Liver (tissue), 9 donors: ENCODE data around the gene LAG3. TPM values are rescaled to one million over a fixed set of nuclear protein-coding genes. Genes with fewer than 3 reads are reported as not detected.

ENCODE experiments used
- DNase-seq: peaks from one replicate; pipeline ENCODE4 v3.0.0-alpha.2; 2017; ENCODE audit warnings: low spot score
- H3K27ac ChIP-seq, 2 donors: one replicate each; pipeline ENCODE4 v1.7.0; 2013; ENCODE audit warnings: inconsistent platforms in 2 of 2, low read length in 2 of 2, control low read depth in 1 of 2, low read depth in 1 of 2, mild to moderate bottlenecking in 1 of 2
- H3K27me3 ChIP-seq, 4 donors: one replicate each; pipeline versions ENCODE4 v1.6.1 to v1.7.0; 2013; ENCODE audit warnings: low read length in 3 of 4, inconsistent platforms in 1 of 4, mild to moderate bottlenecking in 1 of 4, moderate library complexity in 1 of 4; ENCODE audit not compliant: control insufficient read depth in 4 of 4, insufficient read depth in 4 of 4
- H3K36me3 ChIP-seq, 4 donors: one replicate each; pipeline versions ENCODE4 v1.6.1 to v1.7.0; 2013; ENCODE audit warnings: low read length in 3 of 4, mild to moderate bottlenecking in 3 of 4, low read depth in 1 of 4, moderate library complexity in 1 of 4; ENCODE audit not compliant: control insufficient read depth in 4 of 4, insufficient read depth in 3 of 4
- H3K4me1 ChIP-seq, 4 donors: one replicate each; pipeline versions ENCODE4 v1.6.1 to v1.7.0; 2013; ENCODE audit warnings: low read length in 3 of 4, mild to moderate bottlenecking in 3 of 4, moderate library complexity in 1 of 4; ENCODE audit not compliant: control insufficient read depth in 4 of 4, insufficient read depth in 4 of 4
- H3K4me3 ChIP-seq, 3 donors: one replicate each; pipeline versions ENCODE4 v1.6.1 to v1.7.0; 2013; ENCODE audit warnings: low read length in 3 of 3, control low read depth in 1 of 3, low read depth in 1 of 3, mild to moderate bottlenecking in 1 of 3
- H3K9ac ChIP-seq, 2 donors: one replicate each; pipeline ENCODE4 v1.7.0; 2013; ENCODE audit warnings: low read length in 2 of 2, mild to moderate bottlenecking in 2 of 2, moderate library complexity in 2 of 2, control low read depth in 1 of 2, low read depth in 1 of 2
- H3K9me3 ChIP-seq, 4 donors: one replicate each; pipeline versions ENCODE4 v1.6.1 to v1.7.0; 2013; ENCODE audit warnings: low read length in 3 of 4; ENCODE audit not compliant: control insufficient read depth in 4 of 4
- ATF3 ChIP-seq: IDR thresholded peaks from 2 replicates; pipeline ENCODE4 v1.6.1; 2016; ENCODE audit warnings: antibody characterized with exemption
- CTCF ChIP-seq: fragments of 150-350 bp; IDR thresholded peaks from 2 replicates; pipeline ENCODE4 v1.5.1; 2017; ENCODE audit warnings: improper control_type of control experiment, low read depth, low read length; ENCODE audit not compliant: missing input control
- EGR1 ChIP-seq, 2 donors: IDR thresholded peaks; 2 replicates each; pipeline ENCODE4 v1.6.1; 2016 to 2018; ENCODE audit warnings: antibody characterized with exemption in 2 of 2, low read depth in 2 of 2
- FOXA1 ChIP-seq: IDR thresholded peaks from 2 replicates; pipeline ENCODE4 v1.6.1; 2016; ENCODE audit warnings: antibody characterized with exemption
- FOXA2 ChIP-seq: IDR thresholded peaks from 2 replicates; pipeline ENCODE4 v1.6.1; 2016; ENCODE audit warnings: antibody characterized with exemption
- GABPA ChIP-seq, 2 donors: IDR thresholded peaks in 1 of 2; conservative IDR thresholded peaks in 1 of 2; 2 replicates each; pipeline ENCODE4 v1.6.1; 2016; ENCODE audit warnings: antibody characterized with exemption in 2 of 2, mild to moderate bottlenecking in 1 of 2, moderate library complexity in 1 of 2
- HNF4A ChIP-seq, 2 donors: conservative IDR thresholded peaks; 2 replicates each; pipeline ENCODE4 v1.6.1; 2016; ENCODE audit warnings: antibody characterized with exemption in 2 of 2, mild to moderate bottlenecking in 2 of 2
- HNF4G ChIP-seq: IDR thresholded peaks from 2 replicates; pipeline ENCODE4 v1.6.1; 2016; ENCODE audit warnings: antibody characterized with exemption
- JUND ChIP-seq, 2 donors: IDR thresholded peaks; 2 replicates each; pipeline ENCODE4 v1.6.1; 2016; ENCODE audit warnings: antibody characterized with exemption in 2 of 2
- MAX ChIP-seq: IDR thresholded peaks from 2 replicates; pipeline ENCODE4 v1.6.1; 2016; ENCODE audit warnings: antibody characterized with exemption
- NR2F2 ChIP-seq: IDR thresholded peaks from 2 replicates; pipeline ENCODE4 v1.6.1; 2016; ENCODE audit warnings: antibody characterized with exemption
- RAD21 ChIP-seq, 2 donors: IDR thresholded peaks; 2 replicates each; pipeline ENCODE4 v1.6.1; 2016; ENCODE audit warnings: antibody characterized with exemption in 2 of 2, mild to moderate bottlenecking in 2 of 2
- REST ChIP-seq: IDR thresholded peaks from 2 replicates; pipeline ENCODE4 v1.6.1; 2016; ENCODE audit warnings: antibody characterized with exemption, mild to moderate bottlenecking
- RXRA ChIP-seq, 2 donors: IDR thresholded peaks; 2 replicates each; pipeline ENCODE4 v1.6.1; 2017 to 2018; ENCODE audit warnings: antibody characterized with exemption in 2 of 2, mild to moderate bottlenecking in 1 of 2
- SP1 ChIP-seq: IDR thresholded peaks from 2 replicates; pipeline ENCODE4 v1.6.1; 2018; ENCODE audit warnings: antibody characterized with exemption, mild to moderate bottlenecking
- TAF1 ChIP-seq: conservative IDR thresholded peaks from 2 replicates; pipeline ENCODE4 v1.6.1; 2016; ENCODE audit warnings: antibody characterized with exemption, mild to moderate bottlenecking
- YY1 ChIP-seq: IDR thresholded peaks from 2 replicates; pipeline ENCODE4 v1.6.1; 2016; ENCODE audit warnings: antibody characterized with exemption, mild to moderate bottlenecking
- ZBTB33 ChIP-seq: IDR thresholded peaks from 2 replicates; pipeline ENCODE4 v1.6.1; 2016; ENCODE audit warnings: antibody characterized with exemption
- WGBS: extraction: QIAGEN DNeasy Blood & Tissue Kit; methylation state at CpG from one replicate; pipeline ENCODE4 v1.1.7; 2013; 5-methylcytosine and 5-hydroxymethylcytosine counted together
- polyA plus RNA-seq, 2 donors: library from polyadenylated mRNA; stranded (reverse) in 1 of 2; unstranded in 1 of 2; fragments of 200-250 nt in 1 of 2; fragments of >200 nt in 1 of 2; fragmentation: Nextera tagmentation in 1 of 2; extraction: Ambion mirVana in 1 of 2; gene quantifications; one replicate each; pipeline versions ENCODE4 v1.2.1 to v1.2.3, GENCODE V29; 2013 to 2015
- total RNA-seq, 2 donors: library from RNA; depleted of rRNA; stranded (reverse); fragments of >200 nt; gene quantifications; one replicate each; pipeline ENCODE4 v1.2.3, GENCODE V29; 2014
- donor health status: healthy.
- donor health status: healthy.
- donor health status: healthy.
- donor health status: healthy.
- donor health status: healthy.

Gene LAG3
- total and polyA plus RNA-seq, 4 donors, result 0.14 to 1.2 (median 0.47) TPM

- WGBS, result under 1% methylated on average over 7 of the region's 7 CpGs
These were observed 18.5 kb upstream of the LAG3 start for GRCh38 chr12:6753772-6754356.

More at GRCh38 chr12:6753772-6754356, 18.5 kb upstream of the LAG3 start:
- Histone ChIP-seq H3K36me3 (peaks cover 10 to 21% (median 18%) of the 10 kb centered on the region in 4 donors), H3K27me3 (no peaks in the 10 kb centered on the region), H3K4me1 (peaks cover 0 to 27% (median 20%) of the 10 kb centered on the region in 4 donors), H3K9ac (peak overlapping the region; percentile 50 to 77), H3K27ac (peak overlapping the region; percentile 99), H3K9me3 (no peaks in the 10 kb centered on the region), H3K4me3 (peak overlapping the region in 1 of 3 donors; percentile 22)
- DNase-seq, result peak; percentile 48
- TF ChIP-seq CTCF (no peak), GABPA (IDR thresholded peaks at IDR 0.05 in 1 of 2, conservative IDR thresholded peaks at IDR 0.05 in 1 of 2) (peak in 1 of 2 donors; percentile 32), RXRA (IDR thresholded peaks at IDR 0.05) (peak; percentile 95 to 97), RAD21 (IDR thresholded peaks at IDR 0.05) (peak; percentile 92 to 95), TAF1 (no peak), NR2F2 (peak; percentile 98), ZBTB33 (peak; percentile 81), ATF3 (no peak), HNF4A (conservative IDR thresholded peaks at IDR 0.05) (peak; percentile 99 to 100), SP1 (peak; percentile 94), REST (no peak), FOXA2 (peak; percentile 72), FOXA1 (peak; percentile 73), JUND (IDR thresholded peaks at IDR 0.05) (peak; percentile 73 to 75), YY1 (peak; percentile 11), EGR1 (IDR thresholded peaks at IDR 0.05; ENCODE audit: low read depth in 2 of 2) (no peak), HNF4G (peak; percentile 100), MAX (peak; percentile 66)
